KOPT-K1 (cell line): ENCODE data around the gene KCTD16.

Experiments used
- H3K27ac ChIP-seq: fragments of 200-600 bp; sonication (generic); 2 replicates; pipeline ENCODE4 v1.5.1; 2016; ENCODE audit warnings: antibody characterized with exemption, mild to moderate bottlenecking, low read depth, low read length; ENCODE audit not compliant: poor library complexity, severe bottlenecking
- H3K36me3 ChIP-seq: fragments of 200-600 bp; sonication (generic); 2 replicates; pipeline ENCODE4 v1.5.1; 2017; ENCODE audit warnings: antibody characterized with exemption, mild to moderate bottlenecking, low read length, moderate library complexity; ENCODE audit not compliant: insufficient read depth
- H3K9me3 ChIP-seq: fragments of 200-600 bp; sonication (generic); 2 replicates; pipeline ENCODE4 v1.5.1; 2017; ENCODE audit warnings: antibody characterized with exemption, low read length, mild to moderate bottlenecking; ENCODE audit not compliant: insufficient read depth, poor library complexity, severe bottlenecking

The KCTD16 gene

GRCh38 chr5:144391044-144391443, 220.4 kb downstream of the KCTD16 start:
- Histone ChIP-seq H3K36me3 (no peaks in the 10 kb centered on the region), H3K27ac (no peak overlapping the region), H3K9me3 (no peaks in the 10 kb centered on the region)

- no peaks in the 10 kb centered on the region for H3K36me3 ChIP-seq
- H3K9me3 ChIP-seq: no peaks in the 10 kb centered on the region
- no peak overlapping the region for H3K27ac ChIP-seq
Measured at GRCh38 chr5:144393641-144394435, 223.2 kb downstream of the KCTD16 start.

GRCh38 chr5:144395704-144396103, 225.0 kb downstream of the KCTD16 start:
- Histone ChIP-seq H3K36me3 (no peaks in the 10 kb centered on the region), H3K27ac (no peak overlapping the region)

GRCh38 chr5:144403058-144403457, 232.4 kb downstream of the KCTD16 start:
- H3K36me3 ChIP-seq: no peaks in the 10 kb centered on the region
- no peak overlapping the region for H3K27ac ChIP-seq
- no peaks in the 10 kb centered on the region for H3K9me3 ChIP-seq

More at GRCh38 chr5:144395704-144396103, 225.0 kb downstream of the KCTD16 start:
- H3K9me3 ChIP-seq: no peaks in the 10 kb centered on the region

GRCh38 chr5:144403817-144404420, 233.2 kb downstream of the KCTD16 start:
- Histone ChIP-seq H3K27ac (no peak overlapping the region), H3K36me3 (no peaks in the 10 kb centered on the region), H3K9me3 (no peaks in the 10 kb centered on the region)

- Histone ChIP-seq H3K36me3 (no peaks in the 10 kb centered on the region), H3K27ac (no peak overlapping the region), H3K9me3 (no peaks in the 10 kb centered on the region)
Measured at GRCh38 chr5:144404672-144405071, 234.0 kb downstream of the KCTD16 start.

- no peaks in the 10 kb centered on the region for H3K36me3 ChIP-seq
- no peaks in the 10 kb centered on the region for H3K9me3 ChIP-seq
- no peak overlapping the region for H3K27ac ChIP-seq
Measured at GRCh38 chr5:144405991-144406390, 235.3 kb downstream of the KCTD16 start.

GRCh38 chr5:144406442-144406841, 235.8 kb downstream of the KCTD16 start:
- Histone ChIP-seq H3K36me3 (no peaks in the 10 kb centered on the region), H3K27ac (no peak overlapping the region), H3K9me3 (no peaks in the 10 kb centered on the region)

GRCh38 chr5:144414202-144415029, 243.7 kb downstream of the KCTD16 start:
- H3K9me3 ChIP-seq: no peaks in the 10 kb centered on the region
- H3K27ac ChIP-seq: no peak overlapping the region
- no peaks in the 10 kb centered on the region for H3K36me3 ChIP-seq

GRCh38 chr5:144416196-144416595, 245.5 kb downstream of the KCTD16 start:
- no peaks in the 10 kb centered on the region for H3K36me3 ChIP-seq
- H3K9me3 ChIP-seq: no peaks in the 10 kb centered on the region
- H3K27ac ChIP-seq: no peak overlapping the region

- Histone ChIP-seq H3K36me3 (no peaks in the 10 kb centered on the region), H3K27ac (no peak overlapping the region), H3K9me3 (no peaks in the 10 kb centered on the region)
Measured at GRCh38 chr5:144418719-144419118, 248.0 kb downstream of the KCTD16 start.

- Histone ChIP-seq H3K36me3 (no peaks in the 10 kb centered on the region), H3K9me3 (no peaks in the 10 kb centered on the region), H3K27ac (no peak overlapping the region)
Measured at GRCh38 chr5:144421411-144421810, 250.7 kb downstream of the KCTD16 start.

GRCh38 chr5:144422018-144422727, 251.5 kb downstream of the KCTD16 start:
- no peaks in the 10 kb centered on the region for H3K9me3 ChIP-seq

GRCh38 chr5:144427866-144428265, 257.2 kb downstream of the KCTD16 start:
- Histone ChIP-seq H3K27ac (no peak overlapping the region), H3K9me3 (no peaks in the 10 kb centered on the region), H3K36me3 (no peaks in the 10 kb centered on the region)

More at GRCh38 chr5:144422018-144422727, 251.5 kb downstream of the KCTD16 start:
- Histone ChIP-seq H3K36me3 (no peaks in the 10 kb centered on the region), H3K27ac (no peak overlapping the region)

- no peaks in the 10 kb centered on the region for H3K9me3 ChIP-seq
Measured at GRCh38 chr5:144428326-144428725, 257.7 kb downstream of the KCTD16 start.

More at GRCh38 chr5:144428326-144428725, 257.7 kb downstream of the KCTD16 start:
- no peaks in the 10 kb centered on the region for H3K36me3 ChIP-seq
- H3K27ac ChIP-seq: no peak overlapping the region
